NCI-H2227 (cell line): ENCODE data around the gene ODF2.
"Not testable (repeated sequence)": the region's sequence is repeated elsewhere in the genome, so short reads cannot be mapped to it uniquely, and the experiment has no call there.

Experiments
- DNase-seq: peaks from one replicate; lab custom pipeline; 2025; ENCODE audit not compliant: unreplicated experiment; lab: John Stamatoyannopoulos, UW

ODF2 gene

DNA sequence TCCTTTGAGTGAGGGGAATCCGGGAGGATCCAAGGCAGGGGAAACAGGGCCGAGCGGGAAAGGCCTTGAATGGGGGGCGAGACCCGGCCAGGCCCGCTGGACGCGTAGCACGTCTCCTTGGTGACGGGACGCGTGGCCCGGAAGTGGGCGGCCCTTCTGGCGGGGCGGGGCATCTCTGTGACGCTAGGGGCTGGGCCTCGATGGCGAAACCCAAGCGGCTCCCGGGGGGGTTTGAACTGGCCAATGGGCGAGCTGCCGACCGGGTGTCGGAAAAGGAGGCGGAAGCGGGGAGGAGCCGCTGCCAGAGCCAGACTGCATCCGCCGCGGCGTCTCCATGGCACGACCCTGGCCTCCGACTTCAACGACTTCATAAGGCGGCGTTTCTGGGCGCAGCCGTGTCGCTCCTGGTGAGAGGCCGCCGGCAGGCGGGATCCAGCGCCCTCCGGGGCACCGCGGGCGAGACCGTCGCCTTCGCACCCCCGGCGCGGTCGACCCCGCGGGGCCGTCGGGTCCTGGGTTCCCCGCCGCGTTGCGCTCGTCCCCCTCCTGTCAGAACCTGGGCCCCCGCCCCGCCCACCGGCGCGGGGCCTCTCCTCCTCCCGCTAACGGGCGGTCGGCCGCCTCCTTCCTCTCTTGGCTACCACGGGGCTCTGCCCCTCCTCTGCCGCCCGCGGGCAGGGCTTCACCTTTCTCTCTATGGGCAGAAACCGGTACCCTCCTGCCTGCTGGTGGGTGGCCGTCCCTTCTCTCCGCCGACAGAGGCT, at the start of gene ODF2:
ODF2 (plus strand) TSS at position 158 of the 764 bp plus-strand sequence; CDS start at position 244, 86 bp downstream.
- peak; percentile 97 for DNase-seq

GRCh38 chr9:128406848-128407391, 48.9 kb upstream of the ODF2 start:
- no peak for DNase-seq

- DNase-seq = no peak
Measured at GRCh38 chr9:128408963-128409431, 46.8 kb upstream of the ODF2 start.

- no peak for DNase-seq
Measured at GRCh38 chr9:128409450-128409849, 46.4 kb upstream of the ODF2 start.

DNA sequence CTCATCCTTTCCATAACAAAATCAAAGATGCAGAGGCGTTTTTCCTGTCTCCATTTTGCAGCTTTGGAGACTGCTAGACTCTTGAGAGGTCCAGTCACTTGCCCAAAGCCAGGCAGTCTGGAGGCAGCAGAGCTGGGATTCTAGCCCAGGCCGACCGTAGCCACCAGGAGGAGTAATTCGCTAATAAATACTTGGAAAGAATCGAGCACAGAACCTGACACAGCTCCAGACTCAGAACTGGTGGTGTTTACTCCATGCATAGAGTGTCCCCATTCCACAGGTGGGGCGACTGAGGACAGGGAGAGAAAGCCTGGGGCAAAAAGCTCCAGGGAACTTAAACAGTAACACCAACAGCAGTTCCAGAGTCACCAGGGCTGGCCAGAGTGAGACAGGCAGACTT, 45.8 kb upstream of the ODF2 start:
- peak; percentile 23 for DNase-seq

GRCh38 chr9:128411364-128412119, 44.3 kb upstream of the ODF2 start:
- DNase-seq = peak; percentile 33

DNA sequence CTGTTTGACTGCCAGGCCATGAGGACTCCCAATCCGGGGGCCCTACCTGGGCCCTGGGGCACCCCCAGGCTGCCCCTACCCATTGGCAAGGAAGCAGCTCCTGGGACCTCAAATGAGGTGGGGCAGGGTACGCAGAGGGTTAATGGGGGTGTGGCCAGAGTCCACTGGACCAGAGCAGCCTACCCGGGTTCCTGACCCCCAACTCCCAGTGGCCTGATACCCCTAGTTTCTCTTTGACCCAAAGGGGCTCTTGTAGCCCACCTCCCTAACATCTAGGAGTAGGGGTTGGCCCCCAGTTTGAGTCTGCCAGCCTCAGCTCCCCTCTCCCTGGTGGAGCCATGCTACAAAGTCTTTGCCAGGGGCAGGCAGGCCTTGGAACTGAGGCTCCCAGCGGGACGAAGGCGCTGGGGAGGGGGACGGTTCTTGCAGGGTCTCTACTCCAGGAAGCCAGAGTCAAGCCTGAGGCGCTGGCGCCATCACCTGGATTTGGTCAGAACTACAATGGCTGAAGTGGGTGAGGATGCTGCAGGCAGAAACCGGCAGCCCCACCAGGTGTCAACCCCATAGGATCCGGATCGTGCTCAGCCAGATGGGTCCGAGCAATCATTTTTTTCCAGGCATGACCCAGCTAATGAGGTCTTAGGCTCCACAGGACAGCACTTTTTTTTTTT, 43.6 kb upstream of the ODF2 start:
- peak; percentile 91 for DNase-seq

GRCh38 chr9:128413728-128414127, 42.1 kb upstream of the ODF2 start:
- not testable (repeated sequence) for DNase-seq

DNA sequence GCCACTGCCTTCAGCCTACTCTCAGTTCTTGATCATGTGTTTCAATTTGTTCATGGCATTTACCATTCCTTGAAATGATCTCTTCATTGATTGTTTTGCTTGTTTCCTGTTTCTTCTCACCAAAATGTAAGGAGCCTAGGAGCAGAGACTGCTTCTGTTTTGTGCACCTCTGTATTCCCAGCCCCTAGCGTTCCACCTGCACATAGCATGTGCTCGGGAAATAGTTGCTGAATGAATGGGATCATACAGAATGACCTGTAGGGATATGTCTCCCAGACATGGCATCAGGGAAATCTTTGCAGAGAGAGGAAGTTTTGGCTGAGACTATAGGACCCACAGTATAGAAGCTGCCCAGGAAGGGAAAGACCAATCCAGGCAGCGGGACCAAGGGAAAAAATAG, 41.3 kb upstream of the ODF2 start:
- peak; percentile 17 for DNase-seq

- DNase-seq = no peak
Measured at GRCh38 chr9:128415281-128415680, 40.5 kb upstream of the ODF2 start.

GRCh38 chr9:128416014-128416413, 39.8 kb upstream of the ODF2 start:
- no peak for DNase-seq

DNA sequence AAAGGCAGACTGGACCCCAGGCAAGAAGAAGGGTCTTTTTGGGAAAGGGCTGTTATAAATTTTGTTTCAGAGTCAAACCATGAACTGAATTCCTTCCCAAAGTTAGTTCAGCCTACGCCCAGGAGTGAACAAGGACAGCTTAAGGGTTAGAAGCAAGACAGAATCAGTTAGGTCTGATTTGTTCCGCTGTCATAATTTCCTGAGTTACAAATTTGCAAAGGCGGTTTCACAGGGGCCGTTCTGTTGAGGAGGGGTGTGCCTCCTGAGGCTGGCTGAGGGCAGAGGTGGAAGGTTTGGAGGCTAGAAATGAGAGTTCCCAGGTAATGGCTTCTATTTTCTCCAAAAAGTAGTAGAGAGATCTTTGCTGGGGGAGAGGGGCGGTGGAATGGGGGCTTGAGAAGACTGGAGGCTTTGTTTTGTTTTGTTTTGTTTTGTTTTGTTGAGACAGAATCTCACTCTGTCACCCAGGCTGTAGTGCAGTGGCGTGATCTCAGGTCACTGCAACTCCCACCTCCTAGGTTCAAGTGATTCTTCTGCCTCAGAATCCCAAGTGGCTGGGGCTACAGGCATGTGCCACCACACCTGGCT, 39.3 kb upstream of the ODF2 start:
- DNase-seq = no peak

GRCh38 chr9:128419061-128419925, 36.5 kb upstream of the ODF2 start:
- DNase-seq = peak; percentile 42

DNA sequence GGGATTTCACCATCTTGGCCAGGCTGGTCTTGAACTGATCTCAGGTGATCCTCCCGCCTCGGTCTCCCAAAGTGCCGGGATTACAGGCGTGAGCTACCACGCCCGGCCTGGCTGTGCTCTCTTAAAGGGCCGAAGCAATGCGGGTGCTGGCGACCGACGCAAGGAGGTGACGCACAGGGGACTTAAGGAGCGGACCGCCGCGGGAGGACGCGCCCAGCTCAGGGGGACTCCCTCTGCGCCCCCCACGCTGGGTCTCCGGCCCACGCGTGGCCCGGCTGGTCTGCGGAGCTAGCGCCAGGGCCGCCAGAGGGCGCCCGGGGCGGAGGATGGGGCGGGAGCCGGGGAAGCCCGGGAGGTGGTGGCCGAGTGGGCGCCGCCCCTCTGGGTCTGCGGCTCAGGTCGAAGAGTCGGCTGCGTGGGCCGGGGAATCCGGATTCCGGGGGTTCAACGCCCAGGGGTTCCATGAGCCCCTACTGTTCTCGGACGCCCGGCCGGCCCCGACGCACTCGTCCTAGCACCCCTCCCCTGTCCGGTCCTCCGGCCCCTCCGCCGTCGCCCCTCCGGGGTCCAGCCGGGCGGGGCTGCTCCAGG, 35.7 kb upstream of the ODF2 start:
- peak; percentile 73 for DNase-seq

- peak; percentile 62 for DNase-seq
Measured at GRCh38 chr9:128420651-128421481, 34.9 kb upstream of the ODF2 start, which contains the start of gene CERCAM. TSS of gene CERCAM (plus strand) at chr9:128420857. CDS start at chr9:128420878, 21 bp downstream.

- no peak for DNase-seq
Measured at GRCh38 chr9:128421482-128421996, 34.3 kb upstream of the ODF2 start.

- DNase-seq = not testable (repeated sequence)
Measured at GRCh38 chr9:128422022-128422782, 33.6 kb upstream of the ODF2 start.

DNA sequence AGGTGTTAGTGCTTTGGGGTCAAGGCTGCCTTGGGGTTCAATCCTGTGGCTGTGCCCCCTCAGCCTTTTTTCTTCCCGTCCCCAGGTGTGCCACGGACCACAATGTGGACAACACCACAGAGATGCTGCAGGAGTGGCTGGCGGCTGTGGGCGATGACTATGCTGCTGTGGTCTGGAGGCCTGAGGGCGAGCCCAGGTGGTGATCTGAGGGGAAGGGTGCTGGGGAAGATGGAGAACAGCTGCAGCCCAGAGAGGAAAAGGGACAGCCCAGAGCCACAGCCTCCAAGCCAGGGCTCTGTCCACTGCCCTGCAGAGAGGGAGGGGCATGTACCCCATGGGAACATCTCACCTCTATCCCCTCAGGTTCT, 33.0 kb upstream of the ODF2 start:
- no peak for DNase-seq
